IPS-NIHi7 (cell line): ENCODE results near the gene BRD2.

ENCODE experiments used
- DNase-seq: peaks from one replicate; pipeline ENCODE4 v3.0.0; 2012; ENCODE audit warnings: mixed read lengths; ENCODE audit errors: extremely low spot score

The BRD2 gene

GRCh38 chr6:32993363-32993973 is 25.1 kb downstream of the BRD2 start:
- no peak for DNase-seq

DNA sequence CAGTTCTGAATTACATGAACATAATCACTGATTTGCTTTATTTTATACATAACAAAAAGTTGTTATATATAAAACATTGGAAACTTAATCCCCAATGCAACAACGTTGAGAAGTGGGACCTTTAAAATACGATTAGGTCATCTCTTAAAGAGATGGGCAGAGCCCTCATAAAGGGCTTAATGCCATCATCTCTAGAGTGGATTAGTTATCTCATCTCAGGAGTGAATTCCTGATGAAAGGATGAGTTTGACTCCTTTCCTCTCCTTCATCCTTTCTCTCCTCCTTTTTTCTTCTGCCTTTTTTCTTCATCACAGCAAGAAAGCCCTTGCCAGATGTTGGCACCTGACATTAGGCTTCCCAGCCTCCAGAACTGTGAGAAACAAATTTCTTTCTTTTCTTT is 27.1 kb downstream of the BRD2 start:
- DNase-seq = no peak

GRCh38 chr6:33000055-33000454 is 31.7 kb downstream of the BRD2 start:
- DNase-seq = peak; percentile 78

GRCh38 chr6:33001685-33002084 is 33.3 kb downstream of the BRD2 start:
- DNase-seq = no peak

GRCh38 chr6:33004940-33005339 is 36.5 kb downstream of the BRD2 start:
- no peak for DNase-seq

- no peak for DNase-seq
These were observed 39.5 kb downstream of the BRD2 start for GRCh38 chr6:33007831-33008400.

GRCh38 chr6:33008944-33009861 is 40.8 kb downstream of the BRD2 start, which contains the start of gene HLA-DOA:
Gene HLA-DOA (minus strand): TSS chr6:33009591.
- DNase-seq = peak; percentile 92

- DNase-seq = no peak
These were observed 42.0 kb downstream of the BRD2 start for GRCh38 chr6:33010356-33010755.

GRCh38 chr6:33013608-33014007 is 45.2 kb downstream of the BRD2 start:
- no peak for DNase-seq

DNA sequence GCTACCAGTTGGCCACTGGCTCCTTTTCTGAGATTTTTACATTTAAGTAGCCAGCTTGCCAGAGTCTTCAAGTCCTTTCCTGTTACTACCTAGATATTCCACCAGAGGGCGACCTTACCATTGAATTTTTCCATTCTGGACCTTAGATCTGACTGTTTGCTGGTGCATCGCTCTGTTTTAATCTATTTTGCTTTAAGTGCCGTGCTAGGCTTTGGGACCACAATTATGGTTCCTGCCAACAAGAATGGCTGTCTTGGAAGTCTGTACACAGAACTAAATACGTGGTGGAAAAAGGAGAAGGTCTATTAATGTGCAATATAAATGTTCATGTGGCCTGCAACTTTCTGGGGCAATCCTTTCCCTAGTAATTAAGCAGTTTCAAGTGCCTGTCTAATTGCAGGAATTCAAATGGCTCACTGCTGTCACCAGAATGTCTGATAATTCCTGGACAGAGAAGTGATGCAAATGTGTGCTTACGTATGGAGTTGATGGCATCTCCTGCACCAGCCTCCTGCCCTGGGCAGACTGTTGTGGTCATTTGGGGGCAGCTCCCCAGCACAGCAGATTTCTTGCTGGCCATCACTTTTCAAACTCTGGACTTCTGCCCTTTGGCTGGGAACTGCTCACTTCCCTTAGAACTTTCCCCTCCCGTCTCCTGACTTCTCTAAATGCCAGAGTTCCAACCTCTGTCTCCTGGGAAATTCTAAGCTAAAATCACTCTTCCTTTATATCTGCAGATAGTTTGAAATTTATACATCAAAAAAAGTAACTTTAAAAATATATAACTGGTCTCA is 46.6 kb downstream of the BRD2 start:
- DNase-seq = peak; percentile 76

DNA sequence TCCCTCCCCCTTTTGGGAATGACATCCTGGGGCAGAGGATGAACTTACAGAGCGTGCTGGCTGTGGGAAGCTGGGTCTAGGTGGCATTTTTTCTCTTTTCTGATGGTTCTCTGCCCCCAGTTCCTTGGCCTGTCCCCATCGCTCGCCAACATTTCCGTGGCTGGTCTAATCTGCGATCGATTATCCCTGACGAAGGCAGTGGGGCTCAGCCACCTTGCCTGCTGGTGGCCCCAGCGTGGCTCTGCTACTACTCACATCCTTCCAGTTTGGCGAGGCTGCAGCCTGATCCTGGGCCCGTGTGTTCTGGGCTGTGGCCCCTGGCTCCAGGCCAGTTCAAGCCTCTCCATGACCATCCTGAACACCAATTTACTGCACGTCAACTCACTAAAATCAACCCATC is 47.4 kb downstream of the BRD2 start:
- DNase-seq = no peak

- no peak for DNase-seq
These were observed 48.6 kb downstream of the BRD2 start for GRCh38 chr6:33017018-33017417.

DNA sequence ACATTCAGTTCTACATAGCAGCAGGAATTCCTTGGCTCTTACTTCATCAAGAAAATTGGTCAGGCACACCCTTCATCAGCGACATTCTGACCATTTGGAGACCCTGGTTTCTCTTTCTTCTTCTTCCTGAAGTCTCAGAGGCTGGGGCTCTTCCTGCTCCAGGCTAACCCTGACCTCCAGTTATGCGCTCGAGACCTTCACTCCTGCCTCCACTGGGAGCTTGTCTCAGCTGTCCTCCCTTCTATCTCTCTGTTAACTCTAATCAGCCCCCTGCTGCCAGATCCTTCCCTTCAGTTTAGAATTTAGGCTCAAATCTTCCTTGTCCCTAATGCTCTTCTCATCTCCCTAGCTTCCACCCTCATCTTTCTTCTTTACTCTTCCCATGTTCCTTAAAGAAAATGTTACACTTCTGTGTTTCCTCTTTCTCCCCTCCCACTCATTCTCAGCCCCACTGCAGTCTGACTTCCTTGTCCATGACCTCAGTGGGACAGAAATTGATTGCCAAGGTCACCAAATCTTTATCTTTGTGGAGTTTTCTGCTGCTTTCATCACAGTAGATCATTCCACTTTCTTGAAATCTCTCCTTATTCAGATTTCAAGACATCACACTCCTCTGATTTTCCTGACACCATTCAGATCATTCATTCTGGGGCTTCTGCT is 49.4 kb downstream of the BRD2 start:
- no peak for DNase-seq

DNA sequence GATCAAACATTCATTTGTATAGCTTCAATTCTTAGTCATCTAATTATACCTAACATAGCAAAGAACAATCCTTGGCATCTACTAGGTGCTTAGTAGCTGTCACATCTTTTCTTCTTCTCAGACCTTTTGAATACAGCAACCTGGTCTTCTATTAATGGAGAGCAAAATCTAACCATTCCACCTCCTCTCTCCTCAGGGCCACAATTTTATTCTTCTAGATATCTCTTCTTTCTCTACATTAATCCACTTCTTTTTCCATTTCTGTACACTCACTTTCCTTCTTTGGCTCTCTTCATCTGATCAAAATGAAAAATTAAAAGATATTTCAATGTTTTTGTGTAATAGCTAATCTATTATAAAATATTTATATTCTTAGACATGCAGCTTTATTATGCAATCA is 50.0 kb downstream of the BRD2 start:
- DNase-seq = no peak

- DNase-seq = no peak
These were observed 50.5 kb downstream of the BRD2 start for GRCh38 chr6:33018904-33019303.

- DNase-seq = no peak
These were observed 51.0 kb downstream of the BRD2 start for GRCh38 chr6:33019372-33019771.

DNA sequence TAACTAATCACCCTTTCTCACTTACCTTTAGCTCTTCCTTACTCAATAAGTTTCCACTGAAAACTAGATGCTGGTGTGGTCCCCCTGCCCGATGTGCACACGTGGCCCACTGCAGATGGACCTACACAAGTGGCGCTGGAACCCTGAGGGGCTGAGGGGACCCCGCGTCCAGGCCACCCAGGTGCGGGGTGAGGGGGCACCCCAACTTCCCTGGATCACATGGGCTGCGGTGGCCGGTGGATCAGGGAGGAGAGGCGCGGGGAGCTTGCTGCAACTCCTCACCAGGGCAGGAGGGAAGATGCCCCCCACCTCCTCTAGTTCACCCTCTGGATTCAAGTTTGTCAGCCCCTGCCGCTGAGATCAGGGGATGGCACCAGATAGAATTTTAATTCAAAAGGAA is 53.5 kb downstream of the BRD2 start:
- DNase-seq = no peak

DNA sequence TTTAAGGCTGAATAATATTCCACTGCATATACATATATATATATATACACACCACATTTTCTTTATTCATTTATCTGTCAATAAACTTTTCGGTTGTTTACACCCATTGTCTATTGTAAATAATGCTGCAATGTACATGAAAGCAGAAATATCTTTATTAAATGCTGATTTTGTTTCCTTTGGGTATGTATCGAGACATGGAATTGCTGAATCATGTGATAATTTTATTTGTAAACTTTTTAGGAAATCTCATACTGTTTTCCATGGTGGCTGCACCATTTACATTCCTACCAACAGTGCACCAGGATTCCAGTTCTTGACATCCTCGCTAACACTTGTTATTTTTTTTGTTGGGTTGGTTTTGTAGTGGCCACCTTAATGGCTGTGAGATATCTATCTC is 55.1 kb downstream of the BRD2 start:
- no peak for DNase-seq

GRCh38 chr6:33024521-33024920 is 56.1 kb downstream of the BRD2 start:
- DNase-seq = no peak

DNA sequence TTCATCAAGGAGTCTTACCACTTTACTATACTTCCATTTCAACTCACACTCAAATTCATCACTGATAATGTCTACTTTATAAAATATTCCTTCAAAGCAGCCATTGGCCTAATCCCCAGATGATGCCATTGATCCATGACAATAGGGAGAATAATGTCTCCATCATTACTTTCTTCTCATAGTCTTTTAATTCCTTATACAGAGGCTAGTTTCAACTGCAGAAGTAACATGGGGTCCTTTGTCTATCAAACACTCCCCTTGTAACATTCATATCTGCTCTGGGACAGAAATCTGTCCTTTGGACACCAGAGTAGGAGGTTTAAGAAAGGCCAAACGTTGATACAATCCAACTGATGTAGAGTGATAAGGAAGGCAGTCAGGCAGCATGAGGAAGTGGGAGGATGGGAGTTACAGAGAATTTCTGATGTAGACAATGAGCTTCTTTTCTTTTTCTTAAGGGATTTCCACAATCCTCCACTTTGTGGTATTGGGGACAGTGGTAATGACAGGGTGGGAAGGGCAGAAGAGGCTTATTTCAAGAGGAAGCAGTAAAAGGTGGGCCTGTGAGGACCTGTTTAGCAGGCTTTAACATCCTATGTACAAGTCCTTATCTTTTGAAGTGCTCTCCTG is 59.9 kb downstream of the BRD2 start:
- DNase-seq = no peak
